ENCODE measurements around the gene PACC1.

DNA sequence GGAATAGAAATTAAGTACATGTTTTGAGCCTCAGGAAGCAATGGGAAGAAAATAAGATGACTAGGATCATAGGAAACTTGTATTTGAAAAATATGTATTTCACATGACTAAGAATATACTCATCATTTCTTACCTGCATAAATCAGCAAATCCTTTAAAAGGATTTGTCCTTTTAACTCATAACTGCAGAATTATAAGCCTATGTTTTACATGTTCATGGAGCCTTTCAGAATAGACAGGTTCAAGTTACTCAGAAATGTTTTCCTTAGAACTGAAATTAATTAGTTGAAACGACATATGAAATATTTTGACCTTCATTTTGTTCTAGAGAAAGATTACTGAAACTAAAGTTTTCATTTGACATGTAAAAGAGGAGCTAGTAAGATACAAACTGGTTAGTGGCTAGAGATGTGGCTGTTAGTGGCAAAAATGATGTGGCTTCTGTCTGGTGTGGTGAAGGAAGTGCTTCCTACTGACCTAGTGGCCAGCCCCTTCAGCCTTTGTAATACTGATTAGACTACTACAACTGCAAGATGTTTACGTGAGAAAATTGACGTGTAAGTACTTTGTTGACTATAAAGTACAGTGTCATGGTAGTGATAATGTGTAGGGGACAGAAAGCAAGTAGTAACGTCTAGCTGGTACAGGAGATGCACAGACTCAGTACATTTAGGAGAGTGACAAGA, 54.7 kb downstream of the PACC1 start:
- TF ChIP-seq, protein P1, sequence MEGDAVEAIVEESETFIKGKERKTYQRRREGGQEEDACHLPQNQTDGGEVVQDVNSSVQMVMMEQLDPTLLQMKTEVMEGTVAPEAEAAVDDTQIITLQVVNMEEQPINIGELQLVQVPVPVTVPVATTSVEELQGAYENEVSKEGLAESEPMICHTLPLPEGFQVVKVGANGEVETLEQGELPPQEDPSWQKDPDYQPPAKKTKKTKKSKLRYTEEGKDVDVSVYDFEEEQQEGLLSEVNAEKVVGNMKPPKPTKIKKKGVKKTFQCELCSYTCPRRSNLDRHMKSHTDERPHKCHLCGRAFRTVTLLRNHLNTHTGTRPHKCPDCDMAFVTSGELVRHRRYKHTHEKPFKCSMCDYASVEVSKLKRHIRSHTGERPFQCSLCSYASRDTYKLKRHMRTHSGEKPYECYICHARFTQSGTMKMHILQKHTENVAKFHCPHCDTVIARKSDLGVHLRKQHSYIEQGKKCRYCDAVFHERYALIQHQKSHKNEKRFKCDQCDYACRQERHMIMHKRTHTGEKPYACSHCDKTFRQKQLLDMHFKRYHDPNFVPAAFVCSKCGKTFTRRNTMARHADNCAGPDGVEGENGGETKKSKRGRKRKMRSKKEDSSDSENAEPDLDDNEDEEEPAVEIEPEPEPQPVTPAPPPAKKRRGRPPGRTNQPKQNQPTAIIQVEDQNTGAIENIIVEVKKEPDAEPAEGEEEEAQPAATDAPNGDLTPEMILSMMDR (IDR thresholded peaks at IDR 0.05; ENCODE audit: borderline replicate concordance, extremely low read depth, low read length, poor library complexity, severe bottlenecking): no peak
- TF ChIP-seq EZH2 (IDR thresholded peaks at IDR 0.05; ENCODE audit: borderline replicate concordance, low read depth, low read length, severe bottlenecking): no peak
